Measurements from ENCODE around the gene ATP2A2.
"Not testable (repeated sequence)": the region's sequence is repeated elsewhere in the genome, so short reads cannot be mapped to it uniquely, and the experiment has no call there.

Gene ATP2A2

GRCh38 chr12:110378131-110378790 lies 97.2 kb downstream of the ATP2A2 start:
- not testable (repeated sequence) for DNase-seq; H3K4me3 ChIP-seq (ENCODE audit: insufficient read depth, low read depth, low read length, poor library complexity, severe bottlenecking); H3K9me3 ChIP-seq (ENCODE audit: control insufficient read depth, low read length); H3K27ac ChIP-seq (ENCODE audit: insufficient read depth, low read length, poor library complexity, severe bottlenecking); H3K4me1 ChIP-seq (ENCODE audit: control insufficient read depth, insufficient read depth, low read length, poor library complexity, severe bottlenecking); H3K27me3 ChIP-seq (replicated peaks; ENCODE audit: control insufficient read depth, insufficient read depth, low read length, poor library complexity, severe bottlenecking)
- peaks cover 73% of the 10 kb centered on the region for H3K36me3 ChIP-seq (ENCODE audit: control insufficient read depth, insufficient read depth, low read length)

- Histone ChIP-seq H3K9me3 (ENCODE audit: control insufficient read depth, low read length) (no peaks in the 10 kb centered on the region), H3K27ac (ENCODE audit: insufficient read depth, low read length, poor library complexity, severe bottlenecking) (no peak overlapping the region), H3K4me3 (ENCODE audit: insufficient read depth, low read depth, low read length, poor library complexity, severe bottlenecking) (no peak overlapping the region), H3K36me3 (ENCODE audit: control insufficient read depth, insufficient read depth, low read length) (peaks cover 64% of the 10 kb centered on the region), H3K4me1 (ENCODE audit: control insufficient read depth, insufficient read depth, low read length, poor library complexity, severe bottlenecking) (no peaks in the 10 kb centered on the region), H3K27me3 (replicated peaks; ENCODE audit: control insufficient read depth, insufficient read depth, low read length, poor library complexity, severe bottlenecking) (no peaks in the 10 kb centered on the region)
- DNase-seq = no peak
Measured at GRCh38 chr12:110379197-110379596, 98.2 kb downstream of the ATP2A2 start.

GRCh38 chr12:110379631-110380030 lies 98.6 kb downstream of the ATP2A2 start:
- no peak overlapping the region for H3K27ac ChIP-seq (ENCODE audit: insufficient read depth, low read length, poor library complexity, severe bottlenecking)

DNA sequence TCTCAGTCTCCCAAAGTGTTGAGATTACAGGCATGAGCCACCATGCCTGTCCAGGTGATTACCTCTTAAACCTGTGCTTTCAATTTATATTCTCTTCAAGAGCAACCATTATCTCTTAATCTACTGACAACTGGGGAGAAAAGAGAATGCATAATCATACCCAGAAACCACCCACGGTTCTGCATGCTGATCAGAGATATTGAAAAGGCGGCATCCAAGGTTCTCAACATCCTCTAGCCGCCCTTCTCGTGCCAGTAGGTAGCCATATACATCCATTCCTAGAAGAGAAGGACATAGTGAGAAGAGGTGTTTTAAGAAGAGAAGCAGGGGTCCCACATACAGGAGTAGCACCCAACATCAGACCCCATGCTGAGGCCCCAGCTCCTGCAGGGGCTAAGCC lies 101.6 kb downstream of the ATP2A2 start:
- Histone ChIP-seq H3K9me3 (ENCODE audit: control insufficient read depth, low read length) (no peaks in the 10 kb centered on the region), H3K27me3 (replicated peaks; ENCODE audit: control insufficient read depth, insufficient read depth, low read length, poor library complexity, severe bottlenecking) (no peaks in the 10 kb centered on the region), H3K4me1 (ENCODE audit: control insufficient read depth, insufficient read depth, low read length, poor library complexity, severe bottlenecking) (no peaks in the 10 kb centered on the region), H3K27ac (ENCODE audit: insufficient read depth, low read length, poor library complexity, severe bottlenecking) (no peak overlapping the region), H3K4me3 (ENCODE audit: insufficient read depth, low read depth, low read length, poor library complexity, severe bottlenecking) (no peak overlapping the region), H3K36me3 (ENCODE audit: control insufficient read depth, insufficient read depth, low read length) (peaks cover 62% of the 10 kb centered on the region)
- DNase-seq = no peak

More at GRCh38 chr12:110379631-110380030, 98.6 kb downstream of the ATP2A2 start:
- H3K36me3 ChIP-seq (ENCODE audit: control insufficient read depth, insufficient read depth, low read length) = peaks cover 60% of the 10 kb centered on the region
- H3K4me1 ChIP-seq (ENCODE audit: control insufficient read depth, insufficient read depth, low read length, poor library complexity, severe bottlenecking) = no peaks in the 10 kb centered on the region
- H3K4me3 ChIP-seq (ENCODE audit: insufficient read depth, low read depth, low read length, poor library complexity, severe bottlenecking) = no peak overlapping the region
- DNase-seq = no peak
- H3K9me3 ChIP-seq (ENCODE audit: control insufficient read depth, low read length) = no peaks in the 10 kb centered on the region
- no peaks in the 10 kb centered on the region for H3K27me3 ChIP-seq (replicated peaks; ENCODE audit: control insufficient read depth, insufficient read depth, low read length, poor library complexity, severe bottlenecking)
